GM18517 (cell line): ENCODE data around the gene NCF2.

Experiments
- ATAC-seq: cut with Tn5 transposase; IDR thresholded peaks from one replicate; pipeline ENCODE4 v1.9.1; 2021; ENCODE audit warnings: mild to moderate bottlenecking, moderate library complexity; ENCODE audit not compliant: unreplicated experiment

NCF2 gene

GRCh38 chr1:183553331-183553730 lies 36.9 kb downstream of the NCF2 start:
- no peak for ATAC-seq

GRCh38 chr1:183552891-183553290 lies 37.4 kb downstream of the NCF2 start:
- no peak for ATAC-seq

GRCh38 chr1:183552441-183552840 lies 37.8 kb downstream of the NCF2 start:
- ATAC-seq, result no peak

- ATAC-seq, result no peak
These were observed 38.3 kb downstream of the NCF2 start for GRCh38 chr1:183551924-183552323.

GRCh38 chr1:183550915-183551314 lies 39.3 kb downstream of the NCF2 start:
- no peak for ATAC-seq

GRCh38 chr1:183548116-183548515 lies 42.1 kb downstream of the NCF2 start:
- ATAC-seq, result no peak

GRCh38 chr1:183546427-183546826 lies 43.8 kb downstream of the NCF2 start:
- ATAC-seq, result no peak

- ATAC-seq, result no peak
These were observed 45.5 kb downstream of the NCF2 start for GRCh38 chr1:183544598-183545297.

- peak; percentile 57 for ATAC-seq
These were observed 46.5 kb downstream of the NCF2 start for GRCh38 chr1:183543619-183544204.

GRCh38 chr1:183537405-183537804 lies 52.9 kb downstream of the NCF2 start:
- ATAC-seq, result no peak

- ATAC-seq, result no peak
These were observed 56.6 kb downstream of the NCF2 start for GRCh38 chr1:183533617-183534174.

- no peak for ATAC-seq
These were observed 61.7 kb downstream of the NCF2 start for GRCh38 chr1:183528577-183528976.

- ATAC-seq, result no peak
These were observed 68.2 kb downstream of the NCF2 start for GRCh38 chr1:183522104-183522503.

GRCh38 chr1:183520379-183520778 lies 69.9 kb downstream of the NCF2 start:
- no peak for ATAC-seq

GRCh38 chr1:183517401-183517800 lies 72.9 kb downstream of the NCF2 start:
- no peak for ATAC-seq

GRCh38 chr1:183516725-183517124 lies 73.5 kb downstream of the NCF2 start:
- no peak for ATAC-seq

GRCh38 chr1:183515002-183515689 lies 75.1 kb downstream of the NCF2 start:
- no peak for ATAC-seq

- ATAC-seq, result no peak
These were observed 76.0 kb downstream of the NCF2 start for GRCh38 chr1:183514235-183514634.

- ATAC-seq, result no peak
These were observed 77.8 kb downstream of the NCF2 start for GRCh38 chr1:183512450-183512849.

GRCh38 chr1:183508694-183509093 lies 81.6 kb downstream of the NCF2 start:
- no peak for ATAC-seq

- ATAC-seq, result no peak
These were observed 83.7 kb downstream of the NCF2 start for GRCh38 chr1:183506561-183506960.
